Measurements from ENCODE around the gene PRM1.
A peak's percentile ranks its signal among the peaks of the same experiment; 100 is the strongest.
"Not testable (repeated sequence)": the region's sequence is repeated elsewhere in the genome, so short reads cannot be mapped to it uniquely, and the experiment has no call there.

Gene PRM1

DNA sequence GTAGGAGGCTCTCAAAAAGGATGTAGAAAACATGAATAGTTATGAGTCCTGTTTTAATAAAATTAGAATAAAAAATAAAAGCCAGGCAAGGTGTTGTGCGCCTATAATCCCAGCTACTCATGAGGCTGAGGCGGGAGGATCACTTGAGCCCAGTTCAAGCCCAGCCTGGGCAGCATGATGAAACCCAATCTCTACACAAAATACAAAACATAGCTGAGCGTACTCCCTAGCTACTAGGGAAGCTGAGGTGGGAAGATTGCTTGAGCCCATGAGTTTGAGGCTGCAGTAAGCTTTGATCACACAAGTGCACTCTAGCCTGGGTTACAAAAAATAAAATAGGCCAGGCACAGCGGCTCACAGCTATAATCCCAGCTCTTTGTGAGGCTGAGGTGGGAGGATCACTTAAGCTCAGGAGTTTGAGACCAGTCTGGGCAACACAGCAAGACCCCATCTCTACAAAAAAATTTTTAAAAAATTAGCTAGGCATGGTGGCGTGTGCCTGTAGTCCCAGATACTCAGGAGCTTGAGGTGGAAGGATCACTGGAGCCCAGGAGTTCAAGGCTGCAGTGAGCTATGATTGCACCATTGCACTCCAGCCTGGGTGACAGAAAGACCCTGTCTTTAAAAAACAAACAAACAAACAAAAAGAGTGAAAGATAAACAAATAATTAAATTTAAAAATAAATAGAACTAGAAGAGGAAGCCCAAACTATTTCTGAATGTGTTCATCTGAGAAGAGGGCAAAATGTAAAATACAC is 17.2 kb upstream of the PRM1 start:
- DNase-seq (ENCODE audit: low read depth): no peak

DNA sequence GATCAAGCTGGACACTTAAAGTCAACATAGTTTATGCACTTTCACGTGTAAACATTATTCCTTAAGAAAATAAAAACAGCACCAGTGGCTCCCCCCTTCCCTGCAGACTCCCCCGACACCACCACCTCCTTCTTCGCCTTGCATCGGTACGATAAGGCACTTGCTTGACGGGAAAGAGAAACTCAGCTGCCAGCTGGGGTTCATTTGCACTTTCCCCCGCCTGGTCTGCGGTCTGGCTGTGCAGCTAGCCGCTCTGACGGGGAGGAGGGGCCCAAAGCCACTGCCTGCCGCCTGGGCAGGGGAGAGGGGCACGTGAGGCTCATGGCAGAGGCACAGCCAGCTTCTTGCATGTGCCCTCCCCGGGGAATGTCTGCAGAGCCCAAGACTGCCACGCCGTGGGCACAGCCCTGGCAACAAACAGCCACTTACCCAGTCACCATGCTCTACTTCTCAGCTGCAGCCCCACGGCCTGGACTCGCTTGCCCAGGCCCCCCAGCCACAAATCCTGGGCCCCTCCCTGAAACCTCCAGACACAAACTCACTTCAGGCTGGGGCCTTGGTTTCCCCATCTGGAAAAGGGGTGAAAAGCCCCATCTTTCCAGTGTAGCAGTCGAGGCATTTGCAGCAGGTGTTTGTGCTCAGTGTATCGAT is 16.5 kb upstream of the PRM1 start:
- DNase-seq (ENCODE audit: low read depth): peak; percentile 58

DNA sequence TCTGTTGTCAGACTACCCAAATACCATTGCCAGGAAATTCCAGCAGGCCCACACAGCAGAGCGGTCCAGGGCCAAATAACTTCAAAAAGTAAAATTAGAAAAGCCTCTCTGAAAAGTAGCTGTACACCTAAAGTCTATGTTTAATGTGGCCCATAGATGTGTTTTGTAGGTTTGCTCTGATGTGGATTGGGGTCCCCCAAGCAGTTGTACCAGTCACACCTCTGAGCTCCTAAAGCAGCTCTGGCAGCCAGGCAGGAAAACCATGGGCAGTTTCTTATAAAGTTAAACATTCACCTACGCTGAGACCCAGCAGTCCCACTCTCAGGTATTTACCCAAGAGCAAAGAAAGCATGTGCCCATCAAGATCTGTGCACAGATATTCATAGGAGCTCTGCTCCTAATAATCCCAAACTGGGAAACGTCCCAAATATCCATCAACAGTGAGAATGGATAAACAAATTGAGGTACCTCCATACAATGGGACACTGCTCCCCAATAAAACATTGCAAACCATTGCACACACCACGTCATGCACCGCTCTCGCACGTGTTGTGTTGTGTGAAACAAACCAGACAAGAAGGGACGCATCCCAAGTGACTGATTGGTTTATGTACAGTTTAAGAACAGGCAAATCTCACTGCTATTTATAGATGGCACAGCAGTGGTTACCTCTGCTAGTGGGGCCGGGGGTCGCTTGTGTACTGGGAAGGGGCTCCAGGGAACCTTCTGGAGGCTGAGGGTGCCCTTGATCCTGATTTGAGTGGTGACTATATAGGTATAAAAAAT is 15.8 kb upstream of the PRM1 start:
- DNase-seq (ENCODE audit: low read depth): no peak

DNA sequence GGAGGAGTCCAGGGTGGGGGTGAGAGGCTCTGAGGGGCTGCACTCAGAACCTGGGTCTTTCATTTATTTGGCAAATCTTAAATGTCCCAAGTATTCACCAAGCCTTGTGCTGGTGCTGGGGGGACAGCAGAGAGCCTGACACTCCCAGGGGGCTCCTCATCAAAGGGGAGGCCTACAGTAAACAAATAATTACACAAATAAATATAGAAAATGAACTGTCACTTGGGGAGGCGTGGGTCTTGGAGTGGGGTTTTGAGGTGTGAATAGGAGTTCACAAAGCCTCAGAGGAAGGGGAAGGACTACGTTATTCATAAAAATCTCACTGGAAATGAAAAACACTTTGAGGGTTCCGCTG is 15.2 kb upstream of the PRM1 start:
- DNase-seq (ENCODE audit: low read depth): no peak

DNA sequence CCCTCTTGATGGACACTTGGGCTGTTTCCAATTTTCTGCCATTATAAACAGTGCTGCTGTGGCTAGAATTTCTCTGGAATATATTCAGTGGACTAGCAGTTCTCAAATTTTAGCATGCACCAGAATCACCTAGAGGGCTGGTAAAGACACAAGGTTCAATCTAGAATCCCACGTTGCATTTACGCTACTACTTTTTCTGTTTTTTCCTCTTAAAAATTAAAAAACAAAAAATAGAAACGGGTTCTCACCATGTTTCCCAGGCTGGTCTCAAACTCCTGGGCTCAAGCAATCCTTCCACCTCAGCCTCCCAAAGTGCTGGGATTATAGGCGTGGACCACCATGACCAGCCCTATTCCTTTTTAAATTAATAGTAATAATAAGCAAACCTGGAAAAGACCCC is 14.5 kb upstream of the PRM1 start:
- no peak for DNase-seq (ENCODE audit: low read depth)

DNA sequence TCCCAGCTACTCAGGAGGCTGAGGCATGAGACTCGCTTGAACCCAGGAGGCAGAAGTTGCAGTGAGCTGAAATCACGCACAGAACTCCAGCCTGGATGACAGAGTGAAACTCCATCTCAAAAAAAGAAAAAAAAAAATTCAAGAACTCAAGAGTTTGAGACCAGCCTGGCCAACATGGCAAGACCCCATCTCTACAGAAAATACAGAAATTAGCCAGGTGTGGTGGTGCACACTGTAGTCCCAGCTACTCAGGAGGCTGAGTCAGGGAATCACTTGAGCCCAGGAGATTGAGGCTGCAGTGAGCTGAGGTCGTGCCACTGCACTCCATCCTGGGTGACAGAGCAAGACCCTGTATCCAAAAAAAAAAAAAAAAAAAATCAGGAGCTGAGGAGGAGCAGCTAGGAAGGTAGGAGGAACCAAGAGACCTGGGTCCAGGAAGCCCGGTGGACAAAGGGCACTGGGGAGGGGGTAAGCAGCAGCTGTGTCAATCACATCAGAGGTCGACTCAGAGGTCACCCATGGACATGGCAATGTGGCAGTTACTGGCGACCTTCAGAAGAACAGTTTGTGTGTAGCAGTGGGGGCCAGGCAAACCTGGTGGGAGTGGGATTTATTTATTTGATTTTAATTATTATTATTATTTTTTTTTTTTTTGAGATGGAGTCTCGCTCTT is 11.1 kb upstream of the PRM1 start:
- DNase-seq (ENCODE audit: low read depth): no peak

DNA sequence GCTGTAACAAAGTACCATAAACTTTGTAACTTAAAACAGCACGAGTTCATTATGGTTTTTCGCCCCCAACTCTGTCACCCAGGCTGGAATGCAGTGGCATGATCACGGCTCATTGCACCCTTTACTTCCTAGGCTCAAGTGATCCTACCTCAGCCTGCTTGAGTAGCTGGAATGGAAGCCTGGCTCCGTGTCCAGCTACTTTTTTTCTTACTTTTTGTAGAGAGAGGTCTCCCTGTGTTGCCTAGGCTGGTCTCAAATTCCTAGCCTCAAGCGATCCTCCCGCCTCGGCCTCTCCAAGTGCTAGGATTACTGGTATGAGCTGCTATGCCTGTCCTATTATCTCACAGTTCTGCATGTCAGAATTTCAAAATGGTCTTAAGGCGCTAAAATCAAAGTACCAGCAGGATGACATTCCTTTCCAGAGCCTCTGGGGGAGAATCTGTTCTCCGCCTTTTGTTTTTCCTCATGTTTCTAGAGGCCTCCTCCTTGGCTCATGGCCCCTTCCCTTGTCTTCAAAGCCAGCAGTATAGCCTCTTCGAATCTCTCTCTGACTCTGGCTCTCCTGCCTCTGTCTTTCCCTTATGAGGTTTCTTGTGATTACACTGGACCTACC is 10.1 kb upstream of the PRM1 start:
- no peak for DNase-seq (ENCODE audit: low read depth)

DNA sequence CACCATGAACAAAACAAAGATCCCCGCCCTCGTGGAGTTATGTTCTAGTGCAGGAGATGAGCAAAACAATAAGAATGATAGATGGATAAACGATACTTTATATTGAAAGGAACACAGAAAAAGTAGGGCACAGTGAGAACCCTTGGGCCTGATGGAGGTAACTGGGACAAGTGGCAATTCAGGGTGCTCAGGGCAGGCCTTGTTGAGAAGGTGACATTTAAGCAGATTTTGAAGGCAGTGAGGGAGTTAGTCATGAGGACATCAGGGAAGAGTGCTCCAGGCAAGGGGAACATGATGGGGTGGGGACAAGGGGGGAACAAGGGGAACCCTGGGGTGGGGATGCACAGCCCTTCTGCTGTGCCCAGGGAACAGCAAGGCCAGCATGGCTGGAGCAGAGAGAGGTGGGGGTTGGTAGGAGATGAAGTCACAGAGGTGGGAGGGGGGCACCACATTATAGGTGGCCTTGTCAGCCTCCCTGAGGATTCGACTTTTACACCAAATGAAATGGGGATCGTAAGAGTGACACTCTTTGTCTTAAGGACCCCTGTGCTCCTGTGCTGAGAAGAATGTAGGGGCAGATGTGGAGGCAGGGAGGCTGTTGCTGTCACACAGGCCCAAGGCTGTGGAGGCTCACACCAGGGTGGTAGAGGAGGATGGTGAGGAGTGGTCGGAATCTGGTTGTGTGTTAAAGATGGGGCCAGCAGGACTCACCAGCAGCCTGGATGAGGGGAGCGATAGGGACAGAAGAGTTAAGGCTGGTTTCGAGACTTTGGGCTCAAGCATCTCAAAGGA is 9.2 kb upstream of the PRM1 start:
- no peak for DNase-seq (ENCODE audit: low read depth)

DNA sequence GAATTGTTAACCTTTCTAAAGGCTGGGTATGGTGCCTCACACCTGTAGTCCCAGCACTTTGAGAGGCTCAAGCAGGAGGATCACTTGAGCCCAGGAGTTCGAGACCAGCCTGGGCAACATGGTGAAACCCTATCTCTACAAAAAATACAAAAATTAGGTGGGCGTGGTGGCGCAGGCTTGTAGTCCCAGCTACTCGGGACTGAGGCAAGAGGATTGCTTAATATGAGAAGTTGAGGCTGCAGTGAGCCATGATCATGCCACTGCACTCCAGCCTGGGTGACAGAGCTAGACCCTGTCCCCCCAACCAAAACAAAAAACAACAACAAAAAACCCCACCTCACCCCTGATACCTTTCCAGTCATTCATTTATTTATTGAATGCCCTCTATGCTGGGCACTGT is 8.6 kb upstream of the PRM1 start:
- not testable (repeated sequence) for DNase-seq (ENCODE audit: low read depth)

DNA sequence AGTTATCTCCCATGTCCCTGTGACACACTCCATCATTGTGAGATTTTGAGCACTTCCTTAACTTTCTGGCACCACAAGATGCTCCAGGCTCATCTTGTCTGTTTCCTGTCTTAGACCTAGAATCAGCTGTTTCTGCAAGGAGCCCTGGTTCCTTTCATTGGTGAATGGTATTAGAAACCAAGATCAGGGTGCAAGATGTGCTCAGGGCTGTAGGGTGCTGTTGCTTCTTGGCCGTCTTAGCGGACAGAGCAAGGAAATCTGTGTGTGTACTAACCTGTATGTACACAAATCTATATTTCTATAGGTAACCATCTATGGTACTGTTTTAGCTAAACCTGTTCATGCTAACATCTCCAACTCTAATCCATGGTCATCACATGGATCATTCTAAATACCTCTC is 8.1 kb upstream of the PRM1 start:
- DNase-seq (ENCODE audit: low read depth): no peak

DNA sequence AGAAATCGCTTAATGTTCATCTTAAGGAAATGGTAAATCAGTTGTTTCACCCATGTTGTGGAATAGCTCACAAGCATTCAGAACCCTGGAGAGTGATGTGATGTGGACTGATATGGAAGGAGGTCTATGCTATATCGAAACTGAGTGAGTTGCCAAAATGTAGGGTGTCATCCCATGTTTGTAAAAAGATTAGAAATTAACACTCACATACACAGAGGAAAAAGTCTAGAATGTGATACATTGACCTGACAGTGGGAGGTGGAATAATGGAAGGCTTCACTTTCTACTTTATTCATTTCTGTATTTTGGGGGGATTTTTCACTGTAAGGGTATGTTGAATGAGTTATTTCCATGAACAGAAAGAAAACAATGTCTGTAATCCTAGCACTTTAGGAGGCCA is 4.7 kb upstream of the PRM1 start:
- DNase-seq (ENCODE audit: low read depth): no peak

DNA sequence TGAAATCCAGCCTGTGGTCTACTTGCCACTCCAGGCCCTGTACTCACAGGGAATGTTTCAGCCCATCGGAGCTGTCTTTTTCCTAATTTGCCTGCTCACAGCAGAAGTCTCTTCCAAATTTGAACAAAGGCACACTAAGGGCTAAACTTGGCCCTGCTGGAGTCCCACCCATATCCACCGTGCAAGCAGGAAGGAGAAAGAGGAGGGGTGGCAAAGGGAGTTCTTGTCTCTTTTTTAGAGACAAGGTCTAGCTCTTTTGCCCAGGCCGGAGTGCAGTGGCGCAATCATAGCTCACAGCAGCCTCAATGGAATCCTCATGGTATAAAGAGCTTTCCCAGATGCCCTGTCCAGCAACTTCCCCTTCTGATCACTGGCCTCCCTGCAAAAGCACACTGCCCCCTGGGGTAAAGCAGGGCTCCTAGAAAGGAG is 2.7 kb upstream of the PRM1 start:
- no peak for DNase-seq (ENCODE audit: low read depth)

DNA sequence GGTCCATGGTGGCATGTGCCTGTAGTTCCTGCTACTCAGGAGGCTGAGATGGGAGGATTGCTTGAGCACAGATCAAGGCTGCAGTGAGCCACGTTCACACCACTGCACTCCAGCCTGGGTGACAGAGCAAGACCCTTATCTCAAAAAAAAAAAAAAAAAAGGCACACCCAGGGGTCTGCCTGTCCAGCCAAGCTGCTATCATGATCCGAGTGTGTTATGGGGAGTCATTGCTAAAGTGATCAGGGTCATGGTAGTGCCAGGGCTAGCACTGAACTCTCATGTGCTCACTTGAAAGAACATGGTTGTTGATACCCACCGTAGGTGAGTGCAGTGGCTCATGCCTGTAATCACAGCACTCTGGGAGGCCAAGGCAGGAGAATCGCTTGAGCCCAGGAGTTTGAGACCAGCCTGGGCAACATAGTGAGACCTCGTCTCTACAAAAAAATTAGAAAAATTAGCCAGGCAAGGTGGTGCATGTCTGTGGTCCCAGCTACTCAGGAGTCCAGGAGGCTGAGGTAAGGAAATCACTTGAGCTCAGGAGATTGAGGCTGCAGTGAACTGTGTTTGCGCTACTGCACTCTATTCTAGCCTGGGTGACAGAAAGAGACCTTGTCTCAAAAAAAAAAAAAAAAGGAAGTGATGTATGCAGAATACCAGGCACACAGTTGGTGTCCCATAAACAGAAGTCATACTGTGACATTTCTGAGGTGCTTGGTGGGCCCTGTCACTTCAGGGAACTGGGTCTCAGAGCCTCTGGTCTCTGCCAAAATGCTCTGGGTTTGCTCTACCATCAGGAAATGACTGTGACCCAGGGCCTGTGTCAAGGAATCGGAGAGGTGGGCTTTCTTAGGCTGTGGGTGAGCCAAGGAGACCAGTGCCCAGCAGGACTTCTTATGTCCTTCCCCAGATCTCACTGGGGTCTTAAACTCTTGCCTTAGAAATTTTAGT is 2.2 kb downstream of the PRM1 start:
- no peak for DNase-seq (ENCODE audit: low read depth)

DNA sequence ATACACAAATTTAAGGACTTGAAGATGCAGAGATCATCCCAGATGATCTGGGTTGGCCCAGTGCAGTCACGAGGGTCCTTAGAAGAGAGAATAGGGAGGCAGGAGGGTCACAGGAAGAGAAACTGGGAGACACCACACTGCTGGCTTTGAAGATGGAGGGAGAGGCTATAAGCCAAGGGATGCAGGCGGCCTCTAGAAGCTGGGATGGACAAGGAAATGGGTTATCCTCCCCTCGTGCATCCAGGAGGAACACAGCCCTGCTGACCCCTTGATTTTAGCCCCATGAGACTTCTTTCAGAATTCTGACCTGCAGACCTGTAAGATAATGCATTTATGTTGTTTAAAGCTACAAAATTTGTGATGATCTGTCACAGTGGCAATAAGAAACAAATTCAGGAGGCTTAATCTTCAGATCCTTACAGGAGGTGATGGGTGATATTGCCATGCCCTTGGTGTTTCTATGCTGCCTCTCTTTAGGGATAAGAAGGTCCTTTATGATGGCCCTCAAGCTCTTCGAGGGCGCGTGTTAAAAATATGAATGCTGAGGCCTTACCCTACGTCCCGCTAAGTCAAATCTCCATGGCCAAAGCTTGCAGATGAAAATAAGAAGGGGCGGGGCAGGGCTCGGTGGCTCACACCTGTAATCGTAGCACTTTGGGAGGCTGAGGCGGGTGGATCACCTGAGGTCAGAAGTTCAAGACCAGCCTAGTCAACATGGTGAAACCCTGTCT is 3.4 kb downstream of the PRM1 start:
- DNase-seq (ENCODE audit: low read depth): no peak

DNA sequence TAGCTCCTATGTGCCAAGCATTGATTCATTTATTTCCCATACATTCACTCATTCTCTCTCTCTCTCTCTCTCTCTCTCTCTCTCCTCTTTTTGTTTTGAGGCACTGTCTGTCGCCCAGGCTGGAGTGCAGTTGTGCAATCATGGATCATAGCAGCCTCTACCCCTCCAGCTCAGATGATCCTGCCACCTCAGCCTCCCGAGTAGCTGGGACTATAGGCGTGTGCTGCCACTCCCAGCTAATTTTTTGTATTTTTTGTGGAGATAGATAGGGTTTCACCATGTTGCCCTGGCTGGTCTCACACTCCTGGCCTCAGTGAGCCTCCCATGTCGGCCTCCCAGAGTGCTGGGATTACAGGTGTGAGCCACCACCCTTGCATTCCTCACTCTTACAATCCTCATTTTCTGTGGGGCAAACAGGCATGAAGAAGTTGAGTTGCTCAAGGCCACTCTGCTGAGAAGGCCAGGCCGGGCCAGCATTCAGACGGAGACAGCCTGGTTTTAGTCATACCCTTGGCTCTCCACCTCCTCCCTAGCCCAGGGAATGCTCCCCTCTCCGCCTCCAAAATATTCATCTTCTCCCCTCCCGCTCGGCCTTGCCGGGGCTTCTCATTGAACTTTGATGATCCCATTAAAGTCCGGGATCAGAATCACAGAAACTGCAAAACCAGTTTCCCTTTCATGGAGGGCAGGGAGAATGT is 4.1 kb downstream of the PRM1 start:
- no peak for DNase-seq (ENCODE audit: low read depth)

DNA sequence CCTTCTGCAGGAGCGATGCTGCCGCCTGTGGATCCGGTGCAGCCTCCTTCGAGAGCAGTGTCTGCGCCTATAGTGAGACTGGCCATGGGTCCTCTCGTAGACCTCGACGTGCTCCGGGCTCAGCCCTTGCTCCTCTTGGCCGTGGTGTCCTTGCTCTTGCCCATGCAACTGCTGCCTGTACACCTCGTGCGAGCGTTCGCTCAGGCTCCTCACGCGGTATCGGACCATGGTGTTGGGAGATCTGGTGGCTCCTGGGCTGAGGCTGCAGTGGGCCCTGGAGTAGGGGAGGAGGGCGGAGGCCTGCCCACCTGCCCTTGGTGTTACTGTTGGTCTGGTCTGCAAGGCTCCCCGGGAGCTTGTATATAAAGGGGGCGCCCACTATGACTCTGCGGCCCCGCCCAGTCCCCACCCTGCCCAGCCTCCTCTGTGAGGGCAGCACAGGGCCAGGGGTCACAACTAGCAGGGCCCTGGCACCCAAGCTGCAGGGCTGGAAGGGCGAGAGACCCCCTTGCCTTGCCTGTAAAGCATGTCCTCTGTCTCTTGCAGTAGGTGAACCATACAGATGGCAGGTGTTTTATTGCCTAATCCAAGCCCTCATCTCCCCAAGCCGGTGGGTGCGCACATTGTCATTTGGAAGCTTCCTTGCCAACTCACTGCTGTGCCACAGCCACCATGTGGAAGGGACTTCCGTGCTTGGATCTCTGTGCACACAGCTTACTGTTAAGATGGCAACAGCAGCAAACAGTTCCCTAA is 4.8 kb downstream of the PRM1 start, which contains the start of gene PRM2:
TSS of gene PRM2 (minus strand) at position 338 of the 753 bp plus-strand sequence. CDS start at position 228, 110 bp downstream.
- DNase-seq (ENCODE audit: low read depth): no peak

DNA sequence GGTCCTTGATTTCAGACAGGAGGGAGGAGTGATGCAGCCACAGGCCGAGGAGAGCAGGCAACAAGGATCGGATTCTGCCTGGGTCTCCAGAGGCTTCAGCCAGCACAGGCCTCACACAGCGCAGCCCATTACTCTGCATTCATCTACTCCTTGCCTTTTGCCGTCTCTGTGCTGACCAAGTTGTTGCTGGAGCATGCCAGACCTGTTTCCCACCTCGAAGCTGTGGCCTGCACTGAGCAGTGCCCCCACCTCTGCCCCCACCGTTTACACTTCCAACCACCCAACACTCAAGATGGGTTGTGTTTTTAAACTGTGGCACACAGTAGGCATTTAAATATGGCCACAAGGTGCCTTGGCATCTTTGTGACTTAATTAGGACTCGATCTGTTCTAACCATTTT is 6.2 kb downstream of the PRM1 start:
- no peak for DNase-seq (ENCODE audit: low read depth)

DNA sequence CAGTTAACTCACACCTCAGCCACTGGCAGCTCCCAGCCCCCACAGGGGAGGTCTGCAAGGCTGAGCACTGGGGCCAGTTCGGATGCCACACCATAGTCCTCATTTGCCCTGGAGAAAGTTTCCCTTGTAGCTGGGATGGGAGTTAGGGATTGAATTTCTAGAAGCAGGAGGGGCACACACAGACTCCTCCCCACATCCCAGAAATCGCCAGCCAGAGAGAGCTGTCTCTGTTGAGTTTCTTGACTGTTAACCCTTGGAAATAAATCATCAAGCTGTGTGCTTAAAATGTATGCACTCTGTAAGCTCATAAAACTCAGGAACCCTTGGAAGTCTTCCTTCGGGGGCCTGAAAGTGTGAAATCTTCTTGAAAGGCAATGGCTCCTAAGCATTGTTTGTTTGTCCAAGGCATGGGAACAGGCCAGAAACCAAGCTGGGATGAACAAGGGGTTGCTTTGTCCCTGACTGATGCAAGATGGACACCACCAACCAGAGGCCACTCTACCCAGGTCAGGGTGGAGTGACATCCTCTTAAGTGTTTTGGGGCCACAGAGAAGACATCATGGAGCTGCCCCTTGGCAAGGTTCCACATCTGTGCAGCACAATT is 7.3 kb downstream of the PRM1 start:
- DNase-seq (ENCODE audit: low read depth): no peak
